HCT116 (cell line): ENCODE data around the gene DGKE.

Experiments used
- CBX3 ChIP-seq: IDR thresholded peaks from 2 replicates; pipeline ENCODE4 v1.6.1; 2012; ENCODE audit warnings: low read depth
- CEBPB ChIP-seq: IDR thresholded peaks from 2 replicates; pipeline ENCODE4 v1.6.1; 2012; ENCODE audit warnings: low read depth
- CTCF ChIP-seq, 3 experiments: fragments of 200-600 bp in 1 of 3; sonication (generic) in 1 of 3; IDR thresholded peaks in 2 of 3; conservative IDR thresholded peaks in 1 of 3; 2 replicates each; pipeline ENCODE4 v1.5.1; 2012 to 2017; ENCODE audit warnings: low read depth in 2 of 3, low read length in 2 of 3, antibody characterized with exemption in 1 of 3, borderline replicate concordance in 1 of 3, control low read depth in 1 of 3, mild to moderate bottlenecking in 1 of 3, mixed read lengths in 1 of 3, mixed run types in 1 of 3, moderate library complexity in 1 of 3; ENCODE audit not compliant: insufficient read depth in 1 of 3
- EGR1 ChIP-seq: IDR thresholded peaks from 2 replicates; pipeline ENCODE4 v1.6.1; 2012; ENCODE audit warnings: low read depth
- EZH2 ChIP-seq: fragments of 200-600 bp; sonication (generic); IDR thresholded peaks from 2 replicates; pipeline ENCODE4 v1.6.1; 2017; ENCODE audit warnings: antibody characterized with exemption, mixed run types
- POLR2A ChIP-seq: IDR thresholded peaks from 2 replicates; pipeline ENCODE4 v1.7.0; 2011; ENCODE audit warnings: borderline replicate concordance; ENCODE audit not compliant: insufficient read depth, insufficient read length; ENCODE audit errors: extremely low read depth
- POLR2AphosphoS5 ChIP-seq: IDR thresholded peaks from 2 replicates; pipeline ENCODE4 v1.6.1; 2011; ENCODE audit warnings: mild to moderate bottlenecking, low read depth, low read length, moderate library complexity
- TCF7L2 ChIP-seq: IDR thresholded peaks from 2 replicates; pipeline ENCODE4 v1.7.0; 2011; ENCODE audit warnings: borderline replicate concordance, inconsistent platforms; ENCODE audit not compliant: insufficient read depth, insufficient read length; ENCODE audit errors: extremely low read depth
- YY1 ChIP-seq: IDR thresholded peaks from 2 replicates; pipeline ENCODE4 v1.6.1; 2011; ENCODE audit warnings: low read length, low read depth, moderate library complexity, mild to moderate bottlenecking; ENCODE audit not compliant: insufficient replicate concordance; ENCODE audit errors: extremely low read depth
- ZNF274 ChIP-seq: fragments of 200-500 bp; sonication (Bioruptor generic); IDR thresholded peaks from 2 replicates; pipeline ENCODE4 v1.6.1; 2014; ENCODE audit warnings: mild to moderate bottlenecking, low read depth, low read length, inconsistent platforms
- TF ChIP-seq, protein P1 (sequence below): IDR thresholded peaks from 2 replicates; pipeline ENCODE4 v1.6.1; 2012
- TF ChIP-seq, protein P2 (sequence below): IDR thresholded peaks from 2 replicates; pipeline ENCODE4 v1.6.1; 2012; ENCODE audit warnings: low read depth

GRCh38 chr17:56809820-56810179, 24.2 kb upstream of the DGKE start:
- TF ChIP-seq CTCF (IDR thresholded peaks at IDR 0.05 in 2 of 3, conservative IDR thresholded peaks at IDR 0.05 in 1 of 3; ENCODE audit: borderline replicate concordance in 1 of 3, insufficient read depth in 1 of 3, low read depth in 2 of 3, low read length in 2 of 3) (no peak), POLR2A (no peak), TCF7L2 (no peak), EZH2 (no peak), POLR2AphosphoS5 (no peak), EGR1 (no peak), ZNF274 (no peak), CBX3 (no peak), CEBPB (no peak), YY1 (no peak)
- TF ChIP-seq, protein P1, sequence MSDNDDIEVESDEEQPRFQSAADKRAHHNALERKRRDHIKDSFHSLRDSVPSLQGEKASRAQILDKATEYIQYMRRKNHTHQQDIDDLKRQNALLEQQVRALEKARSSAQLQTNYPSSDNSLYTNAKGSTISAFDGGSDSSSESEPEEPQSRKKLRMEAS, result no peak
- TF ChIP-seq, protein P2, sequence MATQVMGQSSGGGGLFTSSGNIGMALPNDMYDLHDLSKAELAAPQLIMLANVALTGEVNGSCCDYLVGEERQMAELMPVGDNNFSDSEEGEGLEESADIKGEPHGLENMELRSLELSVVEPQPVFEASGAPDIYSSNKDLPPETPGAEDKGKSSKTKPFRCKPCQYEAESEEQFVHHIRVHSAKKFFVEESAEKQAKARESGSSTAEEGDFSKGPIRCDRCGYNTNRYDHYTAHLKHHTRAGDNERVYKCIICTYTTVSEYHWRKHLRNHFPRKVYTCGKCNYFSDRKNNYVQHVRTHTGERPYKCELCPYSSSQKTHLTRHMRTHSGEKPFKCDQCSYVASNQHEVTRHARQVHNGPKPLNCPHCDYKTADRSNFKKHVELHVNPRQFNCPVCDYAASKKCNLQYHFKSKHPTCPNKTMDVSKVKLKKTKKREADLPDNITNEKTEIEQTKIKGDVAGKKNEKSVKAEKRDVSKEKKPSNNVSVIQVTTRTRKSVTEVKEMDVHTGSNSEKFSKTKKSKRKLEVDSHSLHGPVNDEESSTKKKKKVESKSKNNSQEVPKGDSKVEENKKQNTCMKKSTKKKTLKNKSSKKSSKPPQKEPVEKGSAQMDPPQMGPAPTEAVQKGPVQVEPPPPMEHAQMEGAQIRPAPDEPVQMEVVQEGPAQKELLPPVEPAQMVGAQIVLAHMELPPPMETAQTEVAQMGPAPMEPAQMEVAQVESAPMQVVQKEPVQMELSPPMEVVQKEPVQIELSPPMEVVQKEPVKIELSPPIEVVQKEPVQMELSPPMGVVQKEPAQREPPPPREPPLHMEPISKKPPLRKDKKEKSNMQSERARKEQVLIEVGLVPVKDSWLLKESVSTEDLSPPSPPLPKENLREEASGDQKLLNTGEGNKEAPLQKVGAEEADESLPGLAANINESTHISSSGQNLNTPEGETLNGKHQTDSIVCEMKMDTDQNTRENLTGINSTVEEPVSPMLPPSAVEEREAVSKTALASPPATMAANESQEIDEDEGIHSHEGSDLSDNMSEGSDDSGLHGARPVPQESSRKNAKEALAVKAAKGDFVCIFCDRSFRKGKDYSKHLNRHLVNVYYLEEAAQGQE, result no peak
